HepG2 (cell line): ENCODE data around the gene FAM219A. TPM values are rescaled to one million over a fixed set of nuclear protein-coding genes. Genes with fewer than 3 reads are reported as not detected.

Experiments used
- ATAC-seq: fragments of 200-7000 bp; cut with Tn5 transposase; 3 replicates; pipeline ENCODE4 v1.9.1; 2020; ENCODE audit warnings: mild to moderate bottlenecking, moderate library complexity
- BruUV-seq: library from RNA; stranded (reverse); fragments of 400-500 nt; replicated peaks from 2 replicates; lab custom pipeline; 2021; lab: Mats Ljungman, UMichigan
- CTCF ChIA-PET: fragments of 300-600 bp; formaldehyde crosslinking; extraction: SDS; loops from one replicate; lab custom pipeline; 2021; ENCODE audit warnings: low total read pairs, inconsistent platforms, low intra/inter-chr PET ratio; lab: Yijun Ruan, JAX
- POLR2A ChIA-PET: fragments of 350-600 bp; sonication (Branson Sonifier 250); formaldehyde crosslinking; loops from one replicate; lab custom pipeline; 2020; ENCODE audit warnings: antibody characterized with exemption, inconsistent platforms; lab: Yijun Ruan, JAX
- DNase-seq: peaks from one replicate; pipeline ENCODE4 v3.0.0-alpha.2; 2015; ENCODE audit warnings: low spot score
- FAIRE-seq: peaks from 3 replicates; lab custom pipeline; 2011; peaks lifted over from hg19 to GRCh38; lab: Jason Lieb, UNC
- H2AFZ ChIP-seq: one replicate; pipeline ENCODE4 v1.6.1; 2011; ENCODE audit warnings: low read length, inconsistent platforms
- H3K27ac ChIP-seq: fragments of 300-600 bp; 3 replicates; pipeline ENCODE4 v1.8.0; 2011; ENCODE audit warnings: mixed run types, mild to moderate bottlenecking, mixed read lengths, low read length, inconsistent platforms; ENCODE audit not compliant: insufficient read depth; ENCODE audit errors: extremely low read length
- H3K27me3 ChIP-seq, 2 experiments: fragments of 200-600 bp in 1 of 2; 2 replicates in 1 of 2; 3 replicates in 1 of 2; pipeline versions ENCODE4 v1.6.0 to v1.8.0; 2011; ENCODE audit warnings: low read length in 2 of 2, mild to moderate bottlenecking in 2 of 2, moderate library complexity in 2 of 2, inconsistent platforms in 1 of 2; ENCODE audit not compliant: insufficient read depth in 2 of 2, control insufficient read depth in 1 of 2
- H3K36me3 ChIP-seq, 2 experiments: fragments of 200-600 bp in 1 of 2; replicated peaks in 1 of 2; 2 replicates in 1 of 2; 3 replicates in 1 of 2; pipeline versions ENCODE4 v1.5.1 to v1.8.0; 2011; ENCODE audit warnings: low read length in 2 of 2, inconsistent platforms in 1 of 2; ENCODE audit not compliant: insufficient read depth in 2 of 2, control insufficient read depth in 1 of 2
- H3K4me1 ChIP-seq: 2 replicates; pipeline ENCODE4 v1.5.1; 2012; ENCODE audit warnings: low read length, inconsistent platforms; ENCODE audit not compliant: insufficient read depth
- H3K4me2 ChIP-seq: 2 replicates; pipeline ENCODE4 v1.6.0; 2011; ENCODE audit warnings: low read depth, low read length, inconsistent platforms
- H3K4me3 ChIP-seq, 3 experiments: fragments of 200-600 bp in 1 of 3; sonication (generic), shearing (Covaris generic) in 1 of 3; replicated peaks in 1 of 3; 2 replicates each; pipeline ENCODE4 v1.5.1; 2011 to 2016; ENCODE audit warnings: low read length in 3 of 3, inconsistent platforms in 2 of 3, low read depth in 2 of 3, mild to moderate bottlenecking in 2 of 3, control low read depth in 1 of 3, mixed read lengths in 1 of 3; ENCODE audit not compliant: insufficient read depth in 1 of 3
- H3K79me2 ChIP-seq: one replicate; pipeline ENCODE4 v1.6.1; 2011; ENCODE audit warnings: low read length, inconsistent platforms; ENCODE audit not compliant: insufficient read depth
- H3K9ac ChIP-seq: 2 replicates; pipeline ENCODE4 v1.6.0; 2011; ENCODE audit warnings: mild to moderate bottlenecking, low read depth, low read length, inconsistent platforms; ENCODE audit not compliant: insufficient read depth
- H3K9me3 ChIP-seq: 2 replicates; pipeline ENCODE4 v1.5.1; 2012; ENCODE audit warnings: mild to moderate bottlenecking, low read length
- H4K20me1 ChIP-seq: 2 replicates; pipeline ENCODE4 v1.6.0; 2011; ENCODE audit warnings: inconsistent platforms, mild to moderate bottlenecking, low read length, moderate library complexity; ENCODE audit not compliant: insufficient read depth
- AFF4 ChIP-seq: sonication (generic); formaldehyde crosslinking; IDR thresholded peaks from 2 replicates; pipeline ENCODE4 v1.4.0; 2020; ENCODE audit warnings: missing genetic modification reagents
- ARID4A ChIP-seq: sonication (generic); formaldehyde crosslinking; IDR thresholded peaks from 2 replicates; pipeline ENCODE4 v1.5.0; 2020; ENCODE audit warnings: mild to moderate bottlenecking, missing genetic modification reagents, borderline replicate concordance
- EZH2 ChIP-seq: conservative IDR thresholded peaks from 2 replicates; pipeline ENCODE4 v1.6.1; 2012; ENCODE audit warnings: mild to moderate bottlenecking, low read depth, low read length, moderate library complexity
- IRF2 ChIP-seq: IDR thresholded peaks from 2 replicates; pipeline ENCODE4 v1.6.1; 2018; ENCODE audit warnings: missing genetic modification reagents, missing compliant biosample characterization
- PRMT3 ChIP-seq: sonication (generic); formaldehyde crosslinking; IDR thresholded peaks from 2 replicates; pipeline ENCODE4 v1.8.1; 2022; ENCODE audit warnings: low read depth, mild to moderate bottlenecking, moderate library complexity, missing genetic modification reagents, borderline replicate concordance
- ZNF20 ChIP-seq: sonication (generic); formaldehyde crosslinking; IDR thresholded peaks from 2 replicates; pipeline ENCODE4 v1.4.0; 2020; ENCODE audit warnings: mild to moderate bottlenecking, moderate library complexity, missing genetic modification reagents
- ZNF263 ChIP-seq: sonication (generic); formaldehyde crosslinking; IDR thresholded peaks from 2 replicates; pipeline ENCODE4 v1.4.0; 2020; ENCODE audit warnings: missing genetic modification reagents
- ZNF556 ChIP-seq: sonication (generic); formaldehyde crosslinking; IDR thresholded peaks from 2 replicates; pipeline ENCODE4 v1.4.0; 2020; ENCODE audit warnings: mild to moderate bottlenecking, missing genetic modification reagents, borderline replicate concordance
- ZNF570 ChIP-seq: sonication (generic); formaldehyde crosslinking; IDR thresholded peaks from 2 replicates; pipeline ENCODE4 v1.4.0; 2020; ENCODE audit warnings: mild to moderate bottlenecking, missing genetic modification reagents, borderline replicate concordance
- ZNF781 ChIP-seq: sonication (generic); formaldehyde crosslinking; IDR thresholded peaks from 2 replicates; pipeline ENCODE4 v1.5.1; 2020; ENCODE audit warnings: borderline replicate concordance, mild to moderate bottlenecking, missing genetic modification reagents; ENCODE audit errors: not compliant biosample characterization
- ZSCAN25 ChIP-seq: sonication (generic); formaldehyde crosslinking; IDR thresholded peaks from 2 replicates; pipeline ENCODE4 v1.8.0; 2022; ENCODE audit warnings: mild to moderate bottlenecking, missing genetic modification reagents
- in situ Hi-C: cut with HindIII; loops from 2 replicates; pipeline ENCODE4 v1.10.0; 2017; ENCODE audit warnings: low pct_unique_long_range_greater_than_20kb; ENCODE audit not compliant: extremely low pct_ligation_motif_present
- intact Hi-C: fragments of 100-400 bp; cut with micrococcal nuclease; formaldehyde crosslinking; loops from one replicate; pipeline ENCODE4 v1.10.0; 2022; ENCODE audit not compliant: unreplicated experiment
- polyA plus RNA-seq, 8 experiments: library from polyadenylated mRNA; depleted of rRNA in 3 of 8; stranded (reverse) in 7 of 8; unstranded in 1 of 8; fragments of >200 nt; fragmentation: Illumina TruSeq in 4 of 8; extraction: Trizol in 4 of 8; gene quantifications; 2 replicates each; pipeline versions ENCODE4 v1.2.1 to v1.2.3, GENCODE V29; 2011 to 2016; ENCODE audit warnings: low read depth in 4 of 8, missing spikeins in 1 of 8, mixed read lengths in 1 of 8; ENCODE audit not compliant: insufficient read depth in 1 of 8
- total RNA-seq, 5 experiments: library from RNA; depleted of rRNA; stranded (reverse); fragments of >200 nt; fragmentation: Illumina TruSeq; extraction: Trizol; gene quantifications; 2 replicates each; pipeline ENCODE4 v1.2.3, GENCODE V29; 2016; ENCODE audit warnings: low read depth in 1 of 5

FAM219A gene
- total and polyA plus RNA-seq, 2 of the 13 experiments (the other 11 are each of a cell fraction or from before 2014, with no cell fraction given): 3.9 to 6.4 TPM

- Histone ChIP-seq H2AFZ (no peak overlapping the region), H3K4me1 (peaks cover 11% of the 10 kb centered on the region), H3K9me3 (no peaks in the 10 kb centered on the region), H3K79me2 (no peaks in the 10 kb centered on the region), H3K4me2 (no peak overlapping the region), H4K20me1 (no peaks in the 10 kb centered on the region), H3K9ac (no peak overlapping the region), H3K27me3 (peaks cover 4 to 46% of the 10 kb centered on the region in 2 experiments; a peak in 2 of 5 replicates), H3K27ac (no peak overlapping the region), H3K36me3 (no peaks in the 10 kb centered on the region), H3K4me3 (no peak overlapping the region)
- CTCF ChIA-PET: no interaction called here
- DNase-seq: no peak
- FAIRE-seq: no peak
- ATAC-seq: no peak
- TF ChIP-seq PRMT3 (CRISPR knock-in tag): no peak
- TF ChIP-seq IRF2: no peak
- no peak for TF ChIP-seq AFF4
- TF ChIP-seq ZNF20 (CRISPR knock-in tag): no peak
- TF ChIP-seq ZNF570 (CRISPR knock-in tag): no peak
- TF ChIP-seq ZNF263 (CRISPR knock-in tag): no peak
- TF ChIP-seq ZNF556 (CRISPR knock-in tag): no peak
- no peak for TF ChIP-seq ARID4A
- TF ChIP-seq ZNF781: no peak
- no peak for TF ChIP-seq EZH2
- no peak for TF ChIP-seq ZSCAN25
- BruUV-seq: no TSS peak
- in situ Hi-C loops (no loop called here), intact Hi-C loops (loop anchor here (10.0 kb wide), 1 partner anchor 173 kb away; no protein-coding TSS in a partner anchor)
- POLR2A ChIA-PET: no interaction called here
Observed at GRCh38 chr9:34507966-34508365, 49.6 kb upstream of the FAM219A start.
